ENCODE results near the gene LAMB4.

LAMB4 gene

GRCh38 chr7:108046952-108047506 is 83.1 kb downstream of the LAMB4 start:
- Histone ChIP-seq H4K20me1 (ENCODE audit: control insufficient read depth, insufficient read depth, low read depth, low read length) (no peaks in the 10 kb centered on the region), H3K27ac (ENCODE audit: low read depth, low read length) (no peak overlapping the region), H3K79me2 (ENCODE audit: control insufficient read depth, low read length) (no peaks in the 10 kb centered on the region), H3K9me2 (replicated peaks; ENCODE audit: control insufficient read depth, low read length) (no peaks in the 10 kb centered on the region), H3K9me3 (ENCODE audit: control insufficient read depth, insufficient read depth, low read length) (no peaks in the 10 kb centered on the region), H3K4me2 (ENCODE audit: low read length) (no peak overlapping the region), H3K27me3 (ENCODE audit: control insufficient read depth, low read length) (0 out of 2 replicates have a peak, but pooled peaks cover 3% of the 10 kb centered on the region), H3K36me3 (ENCODE audit: control insufficient read depth, low read length) (no peaks in the 10 kb centered on the region), H3K4me1 (ENCODE audit: control insufficient read depth, low read length) (peaks cover 14% of the 10 kb centered on the region), H3K4me3 (ENCODE audit: low read length) (no peak overlapping the region), H3F3A (ENCODE audit: control insufficient read depth, insufficient read depth) (no peaks in the 10 kb centered on the region)
- TF ChIP-seq EZH2phosphoT487 (IDR thresholded peaks at IDR 0.05; ENCODE audit: borderline replicate concordance, low read length), result no peak
- TF ChIP-seq CTCF (IDR thresholded peaks at IDR 0.05; ENCODE audit: low read depth, low read length, poor library complexity, severe bottlenecking), result no peak

- H4K20me1 ChIP-seq (ENCODE audit: control insufficient read depth, insufficient read depth, low read depth, low read length), result no peaks in the 10 kb centered on the region
- no peak overlapping the region for H3K4me3 ChIP-seq (ENCODE audit: low read length)
- TF ChIP-seq CTCF (IDR thresholded peaks at IDR 0.05; ENCODE audit: low read depth, low read length, poor library complexity, severe bottlenecking) (no peak), EZH2phosphoT487 (IDR thresholded peaks at IDR 0.05; ENCODE audit: borderline replicate concordance, low read length) (no peak)
- H3K79me2 ChIP-seq (ENCODE audit: control insufficient read depth, low read length), result no peaks in the 10 kb centered on the region
- H3K4me1 ChIP-seq (ENCODE audit: control insufficient read depth, low read length), result peaks cover 14% of the 10 kb centered on the region
- H3K9me3 ChIP-seq (ENCODE audit: control insufficient read depth, insufficient read depth, low read length), result no peaks in the 10 kb centered on the region
- H3K27ac ChIP-seq (ENCODE audit: low read depth, low read length), result no peak overlapping the region
- H3K36me3 ChIP-seq (ENCODE audit: control insufficient read depth, low read length), result no peaks in the 10 kb centered on the region
- no peak overlapping the region for H3K4me2 ChIP-seq (ENCODE audit: low read length)
- H3K9me2 ChIP-seq (replicated peaks; ENCODE audit: control insufficient read depth, low read length), result no peaks in the 10 kb centered on the region
- 0 out of 2 replicates have a peak, but pooled peaks cover 3% of the 10 kb centered on the region for H3K27me3 ChIP-seq (ENCODE audit: control insufficient read depth, low read length)
- no peaks in the 10 kb centered on the region for H3F3A ChIP-seq (ENCODE audit: control insufficient read depth, insufficient read depth)
Measured at GRCh38 chr7:108045669-108046068, 84.5 kb downstream of the LAMB4 start.

- H3K4me1 ChIP-seq (ENCODE audit: control insufficient read depth, low read length), result peaks cover 13% of the 10 kb centered on the region
- no peaks in the 10 kb centered on the region for H3F3A ChIP-seq (ENCODE audit: control insufficient read depth, insufficient read depth)
- no peaks in the 10 kb centered on the region for H3K9me3 ChIP-seq (ENCODE audit: control insufficient read depth, insufficient read depth, low read length)
- no peaks in the 10 kb centered on the region for H3K36me3 ChIP-seq (ENCODE audit: control insufficient read depth, low read length)
- no peak overlapping the region for H3K4me3 ChIP-seq (ENCODE audit: low read length)
- no peaks in the 10 kb centered on the region for H3K9me2 ChIP-seq (replicated peaks; ENCODE audit: control insufficient read depth, low read length)
- no peaks in the 10 kb centered on the region for H3K79me2 ChIP-seq (ENCODE audit: control insufficient read depth, low read length)
- H3K27ac ChIP-seq (ENCODE audit: low read depth, low read length), result no peak overlapping the region
- H3K4me2 ChIP-seq (ENCODE audit: low read length), result no peak overlapping the region
- H3K27me3 ChIP-seq (ENCODE audit: control insufficient read depth, low read length), result 0 out of 2 replicates have a peak, but pooled peaks cover 3% of the 10 kb centered on the region
- H4K20me1 ChIP-seq (ENCODE audit: control insufficient read depth, insufficient read depth, low read depth, low read length), result no peaks in the 10 kb centered on the region
- TF ChIP-seq EZH2phosphoT487 (IDR thresholded peaks at IDR 0.05; ENCODE audit: borderline replicate concordance, low read length) (no peak), CTCF (IDR thresholded peaks at IDR 0.05; ENCODE audit: low read depth, low read length, poor library complexity, severe bottlenecking) (no peak)
Measured at GRCh38 chr7:108045154-108045553, 85.0 kb downstream of the LAMB4 start.
